ENCODE data around the gene CSK. TPM values are rescaled to one million over a fixed set of nuclear protein-coding genes. Genes with fewer than 3 reads are reported as not detected.
"Not testable (repeated sequence)": the region's sequence is repeated elsewhere in the genome, so short reads cannot be mapped to it uniquely, and the experiment has no call there.

CSK gene
- 100 to 1,000 TPM in 1 of 2 donors, 10 to 100 TPM in 1; 64.3 to 126 TPM for total RNA-seq

GRCh38 chr15:74781431-74782258 lies at the start of gene CSK:
CSK (plus strand) TSS chr15:74782080; CDS start chr15:74798298, 16,218 bp downstream.
- no peaks in the 10 kb centered on the region for H3K9me3 ChIP-seq
- peak within 1 kb of the TSS; percentile 70 for H3K4me3 ChIP-seq
- no peaks in the 10 kb centered on the region for H3K27me3 ChIP-seq
- peak within 1 kb of the TSS; percentile 66 to 100 for H3K9ac ChIP-seq (ENCODE audit: low read depth in 2 of 2, low read length in 2 of 2)
- H3K4me1 ChIP-seq: peaks cover 26% of the 10 kb centered on the region
- peak within 1 kb of the TSS; percentile 81 for H3K27ac ChIP-seq
- DNase-seq: peak; percentile 75
- peak; percentile 39 for TF ChIP-seq CTCF (IDR thresholded peaks at IDR 0.05)
- intact Hi-C loops (cut with DNase I): loop anchor here (5.0 kb wide), 1 partner anchor 121 kb away; no protein-coding TSS in a partner anchor
- H3K36me3 ChIP-seq: no peaks in the 10 kb centered on the region

GRCh38 chr15:74732846-74733245 lies 49.0 kb upstream of the CSK start:
- intact Hi-C loops (cut with DNase I): no loop called here
- no peak overlapping the region for H3K4me3 ChIP-seq
- TF ChIP-seq CTCF (IDR thresholded peaks at IDR 0.05): no peak
- H3K9ac ChIP-seq (ENCODE audit: low read depth in 2 of 2, low read length in 2 of 2): no peak overlapping the region
- H3K27ac ChIP-seq: no peak overlapping the region
- no peaks in the 10 kb centered on the region for H3K9me3 ChIP-seq
- no peaks in the 10 kb centered on the region for H3K36me3 ChIP-seq
- no peaks in the 10 kb centered on the region for H3K4me1 ChIP-seq
- H3K27me3 ChIP-seq: peaks cover under 1% of the 10 kb centered on the region
- DNase-seq: no peak

DNA sequence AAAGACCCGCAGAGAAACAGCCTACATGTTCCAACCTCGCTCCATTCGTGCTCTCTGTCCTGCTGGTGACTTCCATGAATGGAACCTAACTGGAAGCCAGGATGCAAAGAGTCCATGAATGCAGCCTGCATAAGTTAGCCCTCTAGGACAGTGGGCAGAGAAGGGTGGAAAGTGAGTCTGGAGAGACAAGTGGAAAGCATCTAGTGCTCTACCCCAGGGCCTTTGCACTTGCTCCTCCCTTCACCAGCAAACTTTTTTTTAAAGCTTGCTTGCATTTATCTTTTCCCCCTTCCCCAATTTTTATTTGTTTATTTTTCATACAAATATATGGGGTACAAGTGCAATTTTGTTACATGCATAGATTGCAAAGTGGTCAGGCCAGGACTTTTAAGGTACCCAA lies 48.6 kb upstream of the CSK start:
- H3K4me1 ChIP-seq: no peaks in the 10 kb centered on the region
- no peak for TF ChIP-seq CTCF (IDR thresholded peaks at IDR 0.05)
- H3K9me3 ChIP-seq: no peaks in the 10 kb centered on the region
- no peak overlapping the region for H3K4me3 ChIP-seq
- H3K27me3 ChIP-seq: no peaks in the 10 kb centered on the region
- no peaks in the 10 kb centered on the region for H3K36me3 ChIP-seq
- intact Hi-C loops (cut with DNase I): no loop called here
- no peak overlapping the region for H3K27ac ChIP-seq
- no peak overlapping the region for H3K9ac ChIP-seq (ENCODE audit: low read depth in 2 of 2, low read length in 2 of 2)
- DNase-seq: no peak

DNA sequence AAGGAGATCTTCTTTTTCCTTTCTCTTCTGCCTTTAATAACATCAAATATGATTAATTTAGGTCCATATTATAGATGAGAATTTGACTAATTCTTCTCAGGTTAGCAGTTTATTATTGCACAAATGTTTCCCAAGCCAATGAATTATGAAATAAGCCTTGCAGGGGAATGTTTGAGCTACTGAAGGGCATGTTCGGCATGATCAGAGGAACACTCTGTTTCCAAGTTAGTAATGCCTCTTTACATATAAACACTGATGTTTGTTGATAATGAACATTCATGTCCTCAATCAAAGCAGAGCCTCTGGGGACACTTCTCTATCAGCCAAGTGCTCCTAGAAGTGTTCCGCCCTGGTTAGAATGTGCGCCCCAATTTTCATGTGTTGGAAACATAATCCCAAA lies 46.6 kb upstream of the CSK start:
- TF ChIP-seq CTCF (IDR thresholded peaks at IDR 0.05): no peak
- Histone ChIP-seq H3K4me1 (no peaks in the 10 kb centered on the region), H3K27me3 (no peaks in the 10 kb centered on the region), H3K9ac (ENCODE audit: low read depth in 2 of 2, low read length in 2 of 2) (no peak overlapping the region), H3K36me3 (no peaks in the 10 kb centered on the region), H3K27ac (no peak overlapping the region), H3K9me3 (no peaks in the 10 kb centered on the region), H3K4me3 (no peak overlapping the region)
- intact Hi-C loops (cut with DNase I): no loop called here
- no peak for DNase-seq

- H3K27me3 ChIP-seq; H3K9ac ChIP-seq (ENCODE audit: low read depth in 2 of 2, low read length in 2 of 2); H3K36me3 ChIP-seq; H3K4me3 ChIP-seq; H3K9me3 ChIP-seq; DNase-seq; H3K4me1 ChIP-seq; intact Hi-C loops (cut with DNase I); H3K27ac ChIP-seq: not testable (repeated sequence)
Measured at GRCh38 chr15:74738239-74738638, 43.6 kb upstream of the CSK start.

- Histone ChIP-seq H3K4me3 (no peak overlapping the region), H3K27me3 (no peaks in the 10 kb centered on the region), H3K9me3 (no peaks in the 10 kb centered on the region), H3K9ac (ENCODE audit: low read depth in 2 of 2, low read length in 2 of 2) (no peak overlapping the region), H3K36me3 (no peaks in the 10 kb centered on the region), H3K4me1 (no peaks in the 10 kb centered on the region), H3K27ac (no peak overlapping the region)
- no peak for TF ChIP-seq CTCF (IDR thresholded peaks at IDR 0.05)
- no peak for DNase-seq
- intact Hi-C loops (cut with DNase I): no loop called here
Measured at GRCh38 chr15:74742422-74742821, 39.5 kb upstream of the CSK start.
